GM23338 (cell line): ENCODE data around the gene PRKCQ.

Experiments
- CREB1 ChIP-seq: fragments of 250-450 bp; sonication (Bioruptor Pico); IDR thresholded peaks from 2 replicates; pipeline ENCODE4 v1.5.0; 2020; ENCODE audit warnings: low read depth, mild to moderate bottlenecking, moderate library complexity
- CTCF ChIP-seq, 2 experiments: fragments of 200-600 bp in 1 of 2; sonication (generic) in 1 of 2; conservative IDR thresholded peaks; 2 replicates each; pipeline versions ENCODE4 v1.5.1 to v1.6.1; 2016 to 2017; ENCODE audit warnings: antibody characterized with exemption in 2 of 2, low read depth in 2 of 2, mild to moderate bottlenecking in 2 of 2, moderate library complexity in 1 of 2
- EZH2 ChIP-seq: fragments of 200-600 bp; sonication (generic); IDR thresholded peaks from one replicate; pipeline ENCODE4 v1.8.0; 2017; ENCODE audit warnings: antibody characterized with exemption, mild to moderate bottlenecking, low read depth; ENCODE audit not compliant: unreplicated experiment
- EZH2phosphoT487 ChIP-seq: fragments of 200-600 bp; sonication (generic); IDR thresholded peaks from one replicate; pipeline ENCODE4 v1.8.1; 2018; ENCODE audit warnings: antibody characterized with exemption; ENCODE audit not compliant: unreplicated experiment
- JUNB ChIP-seq: IDR thresholded peaks from one replicate; pipeline ENCODE4 v1.6.1; 2016; ENCODE audit warnings: antibody characterized with exemption; ENCODE audit not compliant: unreplicated experiment
- NANOG ChIP-seq: IDR thresholded peaks from 2 replicates; pipeline ENCODE4 v1.6.1; 2016; ENCODE audit warnings: antibody characterized with exemption, borderline replicate concordance
- POLR2AphosphoS5 ChIP-seq: IDR thresholded peaks from 2 replicates; pipeline ENCODE4 v1.6.1; 2016; ENCODE audit warnings: antibody characterized with exemption, low read depth
- REST ChIP-seq: IDR thresholded peaks from one replicate; pipeline ENCODE4 v1.6.1; 2018; ENCODE audit warnings: antibody characterized with exemption; ENCODE audit not compliant: unreplicated experiment
- STAT1 ChIP-seq: IDR thresholded peaks from one replicate; pipeline ENCODE4 v1.6.1; 2016; ENCODE audit warnings: antibody characterized with exemption; ENCODE audit not compliant: unreplicated experiment
- ZNF114 ChIP-seq: fragments of 250-450 bp; sonication (Bioruptor Pico); IDR thresholded peaks from 2 replicates; pipeline ENCODE4 v1.5.0; 2020; ENCODE audit warnings: mild to moderate bottlenecking, moderate library complexity
- ZNF462 ChIP-seq: fragments of 250-450 bp; sonication (Bioruptor Pico); IDR thresholded peaks from 2 replicates; pipeline ENCODE4 v1.5.0; 2020; ENCODE audit warnings: mild to moderate bottlenecking, moderate library complexity

- TF ChIP-seq CTCF (conservative IDR thresholded peaks at IDR 0.05; ENCODE audit: low read depth in 2 of 2) (no peak), EZH2phosphoT487 (no peak), JUNB (no peak), EZH2 (no peak), STAT1 (no peak), REST (no peak), POLR2AphosphoS5 (no peak), ZNF462 (CRISPR knock-in tag) (no peak), CREB1 (CRISPR knock-in tag) (no peak), ZNF114 (CRISPR knock-in tag) (no peak), NANOG (no peak)
Observed at GRCh38 chr10:6567884-6568283, 12.2 kb downstream of the PRKCQ start.
